Epithelial cell of proximal tubule (primary cell): ENCODE data around the gene MYL4. TPM values are rescaled to one million over a fixed set of nuclear protein-coding genes. Genes with fewer than 3 reads are reported as not detected.

Experiments used
- DNase-seq: peaks from one replicate; pipeline ENCODE4 v3.0.0-alpha.2; 2011; ENCODE audit warnings: low read depth
- H3K4me3 ChIP-seq: 2 replicates; pipeline ENCODE4 v1.5.1; 2011; ENCODE audit warnings: low read depth, mild to moderate bottlenecking, low read length
- CTCF ChIP-seq: conservative IDR thresholded peaks from 2 replicates; pipeline ENCODE4 v1.5.1; 2012; ENCODE audit warnings: low read depth, mild to moderate bottlenecking, low read length
- total RNA-seq: library from RNA; depleted of rRNA; stranded (reverse); fragments of >200 nt; gene quantifications from 2 replicates; pipeline ENCODE4 v1.2.3, GENCODE V29; 2015

Gene MYL4
- total RNA-seq, 1 donor from 2014 or later, result not detected

DNA sequence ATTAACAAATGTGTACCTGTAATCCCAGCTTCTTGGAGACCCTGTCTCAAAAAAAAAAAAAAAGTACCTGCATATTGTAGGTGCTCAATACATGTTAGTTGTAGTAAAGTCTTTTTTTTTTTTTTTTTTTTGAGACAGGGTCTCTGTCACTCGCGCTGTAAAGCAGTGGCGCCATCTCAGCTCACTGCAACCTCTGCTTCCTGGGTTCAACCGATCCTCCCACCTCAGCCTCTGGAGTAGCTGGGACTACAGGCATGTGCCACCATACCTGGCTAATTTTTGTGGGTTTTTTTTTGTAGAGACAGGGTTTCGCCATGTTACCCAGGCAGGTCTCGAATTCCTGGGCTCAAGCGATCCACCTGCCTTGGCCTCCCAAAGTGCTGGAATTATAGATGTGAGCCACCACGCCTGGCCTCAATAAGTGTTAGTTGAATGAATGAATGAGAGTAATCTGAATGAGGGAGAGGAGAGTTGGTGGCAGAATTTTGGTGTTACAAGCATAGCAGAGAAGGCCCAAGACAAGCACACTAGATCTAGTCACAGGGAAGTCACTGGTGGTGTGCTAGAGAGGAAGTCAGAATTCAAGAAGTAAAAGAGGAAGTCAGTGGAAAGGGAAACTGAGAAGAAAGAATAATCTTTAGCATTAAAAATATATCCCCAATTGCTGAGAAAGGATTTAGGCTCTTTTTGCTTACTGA lies 9.4 kb upstream of the MYL4 start:
- no peak for TF ChIP-seq CTCF
- no peak for DNase-seq
- no peak overlapping the region for H3K4me3 ChIP-seq

GRCh38 chr17:47200325-47200664 lies 8.9 kb upstream of the MYL4 start:
- H3K4me3 ChIP-seq, result no peak overlapping the region
- no peak for TF ChIP-seq CTCF
- DNase-seq, result no peak

GRCh38 chr17:47201166-47201565 lies 8.0 kb upstream of the MYL4 start:
- H3K4me3 ChIP-seq, result no peak overlapping the region
- no peak for TF ChIP-seq CTCF
- peak; percentile 39 for DNase-seq

DNA sequence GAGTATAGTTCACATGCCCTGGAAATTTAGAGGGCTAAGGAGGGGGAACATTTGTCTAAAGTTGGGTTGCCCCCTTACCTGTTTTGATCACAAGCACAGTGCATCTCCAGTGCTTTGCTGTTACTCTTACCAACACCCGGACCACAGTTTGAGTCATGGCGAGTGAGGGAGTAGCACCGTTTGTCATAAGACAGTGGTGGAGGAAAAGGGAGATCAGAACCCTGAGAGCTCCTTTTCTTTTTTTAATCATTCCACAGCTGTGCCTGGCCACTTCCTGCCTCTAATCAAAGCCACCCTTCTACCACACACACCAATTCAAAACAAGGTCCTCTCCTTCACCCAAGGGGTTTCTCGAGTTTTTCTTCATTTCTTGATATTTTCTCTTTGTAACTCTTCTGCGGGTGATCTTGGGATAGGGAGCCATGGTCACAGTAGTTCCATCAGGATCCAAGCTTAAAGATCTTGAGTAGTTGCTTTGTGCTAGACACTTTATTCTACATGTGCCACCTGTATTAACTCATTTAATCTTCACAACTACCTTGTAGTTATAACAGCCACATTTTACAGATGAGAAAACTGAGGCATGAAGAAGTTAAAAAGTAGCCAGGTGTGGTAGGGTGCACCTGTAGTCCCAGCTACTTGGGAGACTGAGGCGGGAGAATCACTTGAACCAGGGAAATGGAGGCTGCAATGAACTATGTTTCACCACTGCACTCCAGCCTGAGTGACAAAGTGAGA lies 5.0 kb upstream of the MYL4 start:
- no peak overlapping the region for H3K4me3 ChIP-seq
- DNase-seq, result no peak
- no peak for TF ChIP-seq CTCF

DNA sequence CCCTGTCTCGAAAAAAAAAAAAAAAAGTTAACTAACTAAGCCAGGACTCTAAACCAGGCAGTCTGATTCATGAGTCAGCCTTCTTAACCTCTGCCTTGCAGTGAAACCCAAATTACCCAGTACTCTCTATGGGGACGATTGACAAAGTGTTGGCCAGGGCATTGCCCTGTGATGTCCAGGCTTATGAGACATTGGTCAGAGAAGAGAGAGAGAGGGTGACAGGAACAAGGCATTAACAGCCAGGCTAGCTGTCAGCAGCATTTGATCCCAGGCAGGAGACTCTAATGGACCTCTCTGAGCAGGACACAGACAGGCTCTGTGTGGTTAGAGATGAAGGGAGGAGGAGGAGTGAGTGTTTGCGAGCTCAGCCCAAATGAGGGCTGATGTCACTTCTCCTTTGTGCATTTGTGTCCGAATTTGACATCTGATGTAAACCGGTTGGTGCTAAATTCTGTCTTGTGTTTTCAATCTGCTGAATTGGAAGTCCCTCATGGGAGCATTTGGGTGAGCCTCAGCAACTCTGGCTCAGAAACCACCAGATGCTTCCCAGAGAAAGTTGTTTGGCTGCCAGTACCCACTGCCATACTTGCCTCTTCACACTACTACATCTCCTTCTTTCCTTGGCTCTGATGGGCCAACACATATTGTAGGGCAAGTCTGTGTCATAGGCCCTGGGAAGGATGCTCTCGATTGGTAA lies 4.3 kb upstream of the MYL4 start:
- H3K4me3 ChIP-seq, result peak overlapping the region; percentile 44
- TF ChIP-seq CTCF, result no peak
- DNase-seq, result no peak

DNA sequence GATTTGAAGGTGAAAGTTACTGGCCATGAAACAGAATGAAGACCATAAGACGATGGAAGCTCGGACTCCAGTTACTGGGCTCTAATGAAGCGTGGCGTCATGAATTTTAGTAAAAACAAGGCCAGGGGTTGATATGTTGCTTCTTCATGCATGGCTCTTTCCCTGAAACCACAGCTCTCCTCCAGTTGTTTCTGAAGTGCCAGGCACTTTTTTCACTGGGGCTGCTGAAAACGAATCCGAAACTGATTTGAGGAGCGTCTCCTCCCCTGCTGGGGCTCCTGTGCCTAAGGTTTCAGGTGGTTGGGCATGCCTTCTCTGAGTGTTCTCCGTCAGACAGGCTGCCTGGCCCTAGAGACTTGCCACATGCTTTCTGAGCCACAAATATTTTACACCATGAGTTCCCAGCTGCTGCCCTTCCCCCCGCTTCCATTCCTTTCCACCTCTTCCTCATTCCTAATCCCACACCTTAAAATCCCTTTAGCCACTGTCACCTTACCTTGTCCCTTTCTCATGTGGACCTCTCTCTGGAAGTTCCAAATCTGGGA lies 3.7 kb upstream of the MYL4 start:
- peak; percentile 84 for DNase-seq
- H3K4me3 ChIP-seq, result peak overlapping the region; percentile 44
- TF ChIP-seq CTCF, result no peak
